ENCODE data around the gene VIL1. TPM values are rescaled to one million over a fixed set of nuclear protein-coding genes. Genes with fewer than 3 reads are reported as not detected.

VIL1 gene
- total RNA-seq, 1 experiment from 2014 or later, result 0.26 TPM

- intact Hi-C loops (cut with micrococcal nuclease), result loop anchor here (5.0 kb wide), 2 partner anchors 107 to 173 kb away; partner anchors contain the start of genes CNOT9 and USP37
Measured at GRCh38 chr2:218394298-218395089, 24.4 kb upstream of the VIL1 start.

GRCh38 chr2:218395090-218395444, 23.9 kb upstream of the VIL1 start:
- Histone ChIP-seq H4K20me1 (ENCODE audit: low read length) (no peaks in the 10 kb centered on the region), H3F3A (ENCODE audit: low read length, unreplicated experiment) (peaks cover 8% of the 10 kb centered on the region), H3K79me2 (ENCODE audit: low read length) (peaks cover 21% of the 10 kb centered on the region), H3K36me3 (ENCODE audit: low read depth, low read length) (no peaks in the 10 kb centered on the region), H3K9me2 (replicated peaks; ENCODE audit: low read length) (no peaks in the 10 kb centered on the region), H3K9ac (ENCODE audit: low read length) (no peak overlapping the region), H3K9me3 (ENCODE audit: low read length) (no peaks in the 10 kb centered on the region), H3K4me2 (ENCODE audit: low read length) (peak overlapping the region; percentile 98; the same call in 1 of the 2 replicates), H3K4me3 (ENCODE audit: low read length) (no peak overlapping the region), H3K4me1 (ENCODE audit: insufficient read depth, low read length) (peaks cover 31% of the 10 kb centered on the region), H3K27ac (ENCODE audit: low read length) (no peak overlapping the region), H2AFZ (ENCODE audit: low read length) (no peak overlapping the region), H3K27me3 (ENCODE audit: low read length) (no peaks in the 10 kb centered on the region)
- intact Hi-C loops (cut with micrococcal nuclease), result loop anchor here (5.0 kb wide), 2 partner anchors 108 to 172 kb away; partner anchors contain the start of genes CNOT9 and USP37
- ATAC-seq (no peak), DNase-seq (no peak)
- CTCF ChIA-PET, result no interaction called here
- POLR2A ChIA-PET (ENCODE audit: unreplicated experiment), result no interaction called here
- no TSS peak for BruUV-seq (replicated peaks)
- no peak for TF ChIP-seq CTCF (conservative IDR thresholded peaks at IDR 0.05; ENCODE audit: low read depth, low read length)
- TF ChIP-seq EZH2 (IDR thresholded peaks at IDR 0.05; ENCODE audit: low read length, unreplicated experiment), result no peak
- no peak for TF ChIP-seq EZH2phosphoT487 (IDR thresholded peaks at IDR 0.05; ENCODE audit: borderline replicate concordance, low read length)

More at GRCh38 chr2:218394298-218395089, 24.4 kb upstream of the VIL1 start:
- no peak overlapping the region for H2AFZ ChIP-seq (ENCODE audit: low read length)
- H3K9me2 ChIP-seq (replicated peaks; ENCODE audit: low read length), result no peaks in the 10 kb centered on the region
- no peaks in the 10 kb centered on the region for H3K27me3 ChIP-seq (ENCODE audit: low read length)
- no peak overlapping the region for H3K4me2 ChIP-seq (ENCODE audit: low read length)
- peaks cover 19% of the 10 kb centered on the region for H3K79me2 ChIP-seq (ENCODE audit: low read length)
- no peak overlapping the region for H3K27ac ChIP-seq (ENCODE audit: low read length)
- H4K20me1 ChIP-seq (ENCODE audit: low read length), result no peaks in the 10 kb centered on the region
- no peaks in the 10 kb centered on the region for H3K9me3 ChIP-seq (ENCODE audit: low read length)
- peaks cover 8% of the 10 kb centered on the region for H3F3A ChIP-seq (ENCODE audit: low read length, unreplicated experiment)
- BruUV-seq (replicated peaks), result no TSS peak
- DNase-seq, result no peak
- H3K36me3 ChIP-seq (ENCODE audit: low read depth, low read length), result no peaks in the 10 kb centered on the region
- no peak overlapping the region for H3K9ac ChIP-seq (ENCODE audit: low read length)
- no peak overlapping the region for H3K4me3 ChIP-seq (ENCODE audit: low read length)
- no peak for TF ChIP-seq EZH2phosphoT487 (IDR thresholded peaks at IDR 0.05; ENCODE audit: borderline replicate concordance, low read length)
- TF ChIP-seq EZH2 (IDR thresholded peaks at IDR 0.05; ENCODE audit: low read length, unreplicated experiment), result no peak
- TF ChIP-seq CTCF (conservative IDR thresholded peaks at IDR 0.05; ENCODE audit: low read depth, low read length), result no peak
- ChIA-PET POLR2A (ENCODE audit: unreplicated experiment) (no interaction called here), CTCF (no interaction called here)
- no peak for ATAC-seq
- H3K4me1 ChIP-seq (ENCODE audit: insufficient read depth, low read length), result peaks cover 31% of the 10 kb centered on the region

- ATAC-seq (no peak), DNase-seq (no peak)
- H3F3A ChIP-seq (ENCODE audit: low read length, unreplicated experiment), result peaks cover 8% of the 10 kb centered on the region
- no peaks in the 10 kb centered on the region for H3K9me2 ChIP-seq (replicated peaks; ENCODE audit: low read length)
- peak overlapping the region; percentile 83 for H3K9ac ChIP-seq (ENCODE audit: low read length)
- H3K27me3 ChIP-seq (ENCODE audit: low read length), result no peaks in the 10 kb centered on the region
- H4K20me1 ChIP-seq (ENCODE audit: low read length), result no peaks in the 10 kb centered on the region
- H3K4me1 ChIP-seq (ENCODE audit: insufficient read depth, low read length), result peaks cover 31% of the 10 kb centered on the region
- H3K4me3 ChIP-seq (ENCODE audit: low read length), result peak overlapping the region; percentile 80
- H2AFZ ChIP-seq (ENCODE audit: low read length), result peak overlapping the region; percentile 87
- TF ChIP-seq EZH2 (IDR thresholded peaks at IDR 0.05; ENCODE audit: low read length, unreplicated experiment) (no peak), CTCF (conservative IDR thresholded peaks at IDR 0.05; ENCODE audit: low read depth, low read length) (no peak), EZH2phosphoT487 (IDR thresholded peaks at IDR 0.05; ENCODE audit: borderline replicate concordance, low read length) (no peak)
- CTCF ChIA-PET, result interaction anchor here (1.0 kb wide), 2 partner anchors 108 to 122 kb away, joined by 7 to 16 read pairs; no protein-coding TSS in a partner anchor
- peak overlapping the region; percentile 93 for H3K27ac ChIP-seq (ENCODE audit: low read length)
- no peaks in the 10 kb centered on the region for H3K9me3 ChIP-seq (ENCODE audit: low read length)
- POLR2A ChIA-PET (ENCODE audit: unreplicated experiment), result no interaction called here
- BruUV-seq (replicated peaks), result no TSS peak
- H3K4me2 ChIP-seq (ENCODE audit: low read length), result peak overlapping the region; percentile 98
- no peaks in the 10 kb centered on the region for H3K36me3 ChIP-seq (ENCODE audit: low read depth, low read length)
- intact Hi-C loops (cut with micrococcal nuclease), result loop anchor here (5.0 kb wide), 2 partner anchors 108 to 172 kb away; partner anchors contain the start of genes CNOT9 and USP37
- H3K79me2 ChIP-seq (ENCODE audit: low read length), result peaks cover 25% of the 10 kb centered on the region
Measured at GRCh38 chr2:218395456-218395825, 23.5 kb upstream of the VIL1 start.
